HG02678 (cell line): Measurements from ENCODE around the gene TUBB4A.
"Not testable (repeated sequence)": the region's sequence is repeated elsewhere in the genome, so short reads cannot be mapped to it uniquely, and the experiment has no call there.

ENCODE experiments used
- ATAC-seq: cut with Tn5 transposase; IDR thresholded peaks from one replicate; pipeline ENCODE4 v1.9.1; 2021; ENCODE audit warnings: mild to moderate bottlenecking, moderate library complexity; ENCODE audit not compliant: unreplicated experiment

Gene TUBB4A

GRCh38 chr19:6501740-6502648 lies at the start of gene TUBB4A:
Gene TUBB4A, minus strand, starts transcription at chr19:6502309. Its CDS starts 97 bp downstream, at chr19:6502212.
- ATAC-seq = no peak

GRCh38 chr19:6551091-6551490 lies 49.0 kb upstream of the TUBB4A start:
- no peak for ATAC-seq

- ATAC-seq = not testable (repeated sequence)
Observed at GRCh38 chr19:6550679-6551078, 48.6 kb upstream of the TUBB4A start.

GRCh38 chr19:6543866-6544347 lies 41.8 kb upstream of the TUBB4A start:
- no peak for ATAC-seq

- no peak for ATAC-seq
Observed at GRCh38 chr19:6540918-6541689, 39.0 kb upstream of the TUBB4A start.

GRCh38 chr19:6539514-6539913 lies 37.4 kb upstream of the TUBB4A start:
- ATAC-seq = no peak

- no peak for ATAC-seq
Observed at GRCh38 chr19:6535558-6536137, 33.5 kb upstream of the TUBB4A start.

- no peak for ATAC-seq
Observed at GRCh38 chr19:6534451-6535093, 32.5 kb upstream of the TUBB4A start.

- ATAC-seq = no peak
Observed at GRCh38 chr19:6533746-6534418, 31.8 kb upstream of the TUBB4A start.

- ATAC-seq = no peak
Observed at GRCh38 chr19:6533000-6533328, 30.9 kb upstream of the TUBB4A start.

- ATAC-seq = no peak
Observed at GRCh38 chr19:6532244-6532999, 30.3 kb upstream of the TUBB4A start.

GRCh38 chr19:6531956-6532243 lies 29.8 kb upstream of the TUBB4A start:
- no peak for ATAC-seq

GRCh38 chr19:6531163-6531955 lies 29.2 kb upstream of the TUBB4A start:
- ATAC-seq = no peak

- ATAC-seq = peak; percentile 43
Observed at GRCh38 chr19:6530386-6531162, 28.5 kb upstream of the TUBB4A start, which contains the start of gene TNFSF9. Gene TNFSF9, plus strand, starts transcription at chr19:6531026. Its CDS starts 11 bp downstream, at chr19:6531037.

- ATAC-seq = no peak
Observed at GRCh38 chr19:6529937-6530385, 27.9 kb upstream of the TUBB4A start.

- no peak for ATAC-seq
Observed at GRCh38 chr19:6529351-6529750, 27.2 kb upstream of the TUBB4A start.

- no peak for ATAC-seq
Observed at GRCh38 chr19:6528544-6529121, 26.5 kb upstream of the TUBB4A start.
